Body of pancreas (tissue), 4 donors: ENCODE data around the gene KAT7.

Source experiments
- CTCF ChIP-seq, 7 experiments: fragments of 450-650 bp in 4 of 7; fragments of 200-600 bp in 3 of 7; sonication (generic) in 3 of 7; IDR thresholded peaks; one replicate each; pipeline ENCODE4 v1.5.1; 2016 to 2019; ENCODE audit warnings: antibody characterized with exemption in 7 of 7
- POLR2A ChIP-seq, 3 donors: fragments of 450-650 bp; IDR thresholded peaks; one replicate each; pipeline ENCODE4 v1.6.1; 2016; ENCODE audit warnings: antibody characterized with exemption in 3 of 3, mild to moderate bottlenecking in 2 of 3

DNA sequence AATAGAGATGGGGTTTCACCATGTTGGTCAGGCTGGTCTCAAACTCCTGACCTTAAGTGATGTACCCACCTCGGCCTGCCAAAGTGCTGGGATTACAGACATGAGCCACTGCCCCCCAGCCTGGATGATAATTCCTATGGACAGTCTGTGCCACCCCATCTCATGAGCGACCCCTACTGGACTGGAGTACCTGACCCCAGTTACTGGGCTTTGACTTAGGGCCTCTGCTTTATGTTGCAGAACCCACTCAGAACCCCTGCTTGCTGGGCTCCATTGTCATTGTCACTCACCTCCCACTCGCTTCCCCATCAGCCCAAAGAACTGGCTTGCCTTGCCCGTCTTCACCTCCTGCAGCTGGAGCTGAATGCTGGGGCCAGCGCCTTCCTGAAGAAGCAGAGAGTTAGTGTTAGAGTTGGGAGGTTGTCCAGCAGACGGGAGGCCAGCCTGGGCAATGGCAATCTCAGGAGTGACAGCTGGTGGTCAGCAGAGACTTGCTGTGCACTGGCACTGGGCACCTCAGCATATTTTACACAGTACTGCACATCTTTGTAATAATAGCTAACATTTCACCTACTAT, 55.4 kb downstream of the KAT7 start:
- TF ChIP-seq CTCF (IDR thresholded peaks at IDR 0.05) (peak in 3 of 7 experiments; percentile 14 to 19 (median 19)), POLR2A (IDR thresholded peaks at IDR 0.05) (no peak)
